Suprapubic skin (tissue), 4 donors: ENCODE results near the gene TMEM175. TPM values are rescaled to one million over a fixed set of nuclear protein-coding genes. Genes with fewer than 3 reads are reported as not detected.
"Not testable (repeated sequence)": the region's sequence is repeated elsewhere in the genome, so short reads cannot be mapped to it uniquely, and the experiment has no call there.

Experiments used
- DNase-seq, 2 donors: peaks; one replicate each; pipeline ENCODE4 v3.0.0-alpha.2; 2019; ENCODE audit warnings: low spot score in 2 of 2
- H3K27ac ChIP-seq: fragments of 200-600 bp; sonication (generic); one replicate; pipeline ENCODE4 v1.5.1; 2019
- H3K27me3 ChIP-seq: fragments of 200-600 bp; sonication (generic); one replicate; pipeline ENCODE4 v1.5.1; 2019
- H3K36me3 ChIP-seq: fragments of 200-600 bp; sonication (generic); one replicate; pipeline ENCODE4 v1.5.1; 2019
- H3K4me1 ChIP-seq: fragments of 200-600 bp; sonication (generic); one replicate; pipeline ENCODE4 v1.5.1; 2019
- H3K4me3 ChIP-seq: fragments of 200-600 bp; sonication (generic); one replicate; pipeline ENCODE4 v1.5.1; 2019; ENCODE audit warnings: mild to moderate bottlenecking
- H3K9me3 ChIP-seq: fragments of 200-600 bp; sonication (generic); one replicate; pipeline ENCODE4 v1.5.1; 2019
- EP300 ChIP-seq: sonication (generic); formaldehyde crosslinking; IDR thresholded peaks from one replicate; pipeline ENCODE4 v1.6.1; 2017; ENCODE audit warnings: antibody characterized with exemption
- POLR2A ChIP-seq, 2 donors: fragments of 450-650 bp; IDR thresholded peaks; one replicate each; pipeline ENCODE4 v1.6.1; 2017; ENCODE audit warnings: antibody characterized with exemption in 2 of 2, mild to moderate bottlenecking in 2 of 2, moderate library complexity in 2 of 2
- POLR2AphosphoS5 ChIP-seq, 3 donors: sonication (generic); formaldehyde crosslinking; IDR thresholded peaks; one replicate each; pipeline ENCODE4 v1.6.1; 2017; ENCODE audit warnings: antibody characterized with exemption in 3 of 3
- WGBS: methylation state at CpG from one replicate; pipeline ENCODE4 v1.1.5; 2018; 5-methylcytosine and 5-hydroxymethylcytosine counted together
- total RNA-seq, 4 donors: library from RNA; depleted of rRNA; stranded (reverse); fragments of >200 nt; gene quantifications; one replicate each; pipeline ENCODE4 v1.1.0, GENCODE V29; 2016
- TF ChIP-seq, protein P1 (sequence below), 2 donors: fragments of 200-600 bp in 1 of 2; fragments of 450-650 bp in 1 of 2; sonication (generic) in 1 of 2; IDR thresholded peaks; one replicate each; pipeline ENCODE4 v1.5.1; 2016 to 2019; ENCODE audit warnings: antibody characterized with exemption in 2 of 2, mild to moderate bottlenecking in 1 of 2, moderate library complexity in 1 of 2

The TMEM175 gene
- total RNA-seq, 4 donors from 2014 or later, result 41.1 to 98.3 (median 65.3) TPM

DNA sequence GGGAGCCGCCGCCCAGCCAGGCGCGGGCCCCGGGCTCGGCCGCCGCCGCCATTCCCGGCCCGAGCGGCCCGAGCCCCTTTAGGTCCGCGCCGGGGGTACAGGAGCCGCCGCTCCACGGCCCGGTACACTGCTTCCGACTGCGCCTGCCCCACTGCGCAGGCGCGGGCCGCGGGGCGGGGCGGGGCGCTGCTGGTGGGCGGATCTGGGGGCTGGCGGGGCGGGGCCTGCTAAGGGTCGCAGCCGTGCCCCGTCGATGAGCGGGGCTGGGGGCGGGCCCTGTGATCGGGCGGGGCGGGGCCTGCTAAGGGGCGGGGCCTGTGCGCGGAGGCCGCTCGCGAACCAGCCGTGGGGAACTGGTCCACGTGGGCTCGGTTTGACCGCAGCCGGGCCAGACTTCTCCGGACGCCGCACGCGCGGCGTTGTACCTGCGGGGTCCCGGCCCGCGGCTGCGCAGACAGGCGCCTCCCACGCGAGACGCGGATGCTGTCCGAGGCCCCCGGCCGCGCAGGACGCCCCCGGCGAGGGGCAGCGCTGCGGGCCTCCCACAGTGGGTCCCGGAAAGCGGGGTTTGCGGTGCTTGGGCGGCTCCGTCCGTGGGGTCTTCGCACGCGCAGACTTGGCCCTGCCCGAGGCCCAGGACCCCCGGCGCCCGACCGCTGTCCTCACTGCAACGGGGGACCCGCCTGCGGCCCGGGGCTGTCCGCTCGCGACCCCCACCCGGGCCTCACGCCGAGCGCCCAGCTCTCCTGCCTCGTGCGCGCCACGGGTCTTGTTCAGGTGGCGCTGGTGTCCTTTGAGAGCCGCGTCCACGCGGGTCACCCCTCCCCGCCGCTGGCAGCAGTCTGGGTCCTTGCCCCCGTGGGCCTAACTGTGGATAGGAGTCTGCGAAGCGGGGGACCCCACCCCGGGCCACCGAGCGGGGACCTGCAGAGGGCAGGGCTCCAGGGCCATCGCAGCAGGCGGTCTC, 41.5 kb downstream of the TMEM175 start, which contains the start of gene DGKQ:
TSS of gene DGKQ (minus strand) at position 139 of the 967 bp plus-strand sequence. CDS start at position 52, 87 bp downstream.
- 64% methylated on average over 37 of the region's 123 CpGs for WGBS
- H3K4me1 ChIP-seq, result peaks cover 35% of the 10 kb centered on the region

GRCh38 chr4:974668-975067, 42.4 kb downstream of the TMEM175 start:
- no peaks in the 10 kb centered on the region for H3K9me3 ChIP-seq
- peaks cover 35% of the 10 kb centered on the region for H3K4me1 ChIP-seq
- H3K27me3 ChIP-seq, result no peaks in the 10 kb centered on the region
- no peak overlapping the region for H3K4me3 ChIP-seq
- TF ChIP-seq, protein P1, sequence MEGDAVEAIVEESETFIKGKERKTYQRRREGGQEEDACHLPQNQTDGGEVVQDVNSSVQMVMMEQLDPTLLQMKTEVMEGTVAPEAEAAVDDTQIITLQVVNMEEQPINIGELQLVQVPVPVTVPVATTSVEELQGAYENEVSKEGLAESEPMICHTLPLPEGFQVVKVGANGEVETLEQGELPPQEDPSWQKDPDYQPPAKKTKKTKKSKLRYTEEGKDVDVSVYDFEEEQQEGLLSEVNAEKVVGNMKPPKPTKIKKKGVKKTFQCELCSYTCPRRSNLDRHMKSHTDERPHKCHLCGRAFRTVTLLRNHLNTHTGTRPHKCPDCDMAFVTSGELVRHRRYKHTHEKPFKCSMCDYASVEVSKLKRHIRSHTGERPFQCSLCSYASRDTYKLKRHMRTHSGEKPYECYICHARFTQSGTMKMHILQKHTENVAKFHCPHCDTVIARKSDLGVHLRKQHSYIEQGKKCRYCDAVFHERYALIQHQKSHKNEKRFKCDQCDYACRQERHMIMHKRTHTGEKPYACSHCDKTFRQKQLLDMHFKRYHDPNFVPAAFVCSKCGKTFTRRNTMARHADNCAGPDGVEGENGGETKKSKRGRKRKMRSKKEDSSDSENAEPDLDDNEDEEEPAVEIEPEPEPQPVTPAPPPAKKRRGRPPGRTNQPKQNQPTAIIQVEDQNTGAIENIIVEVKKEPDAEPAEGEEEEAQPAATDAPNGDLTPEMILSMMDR (IDR thresholded peaks at IDR 0.05), result no peak
- no peak overlapping the region for H3K27ac ChIP-seq
- no peaks in the 10 kb centered on the region for H3K36me3 ChIP-seq
- 78% methylated on average over 7 of the region's 9 CpGs for WGBS
- DNase-seq, result no peak

More for the DNA sequence above, 41.5 kb downstream of the TMEM175 start, which contains the start of gene DGKQ:
- Histone ChIP-seq H3K36me3 (no peaks in the 10 kb centered on the region), H3K27ac (no peak within 1 kb of the TSS), H3K27me3 (no peaks in the 10 kb centered on the region), H3K9me3 (no peaks in the 10 kb centered on the region), H3K4me3 (peak within 1 kb of the TSS; percentile 76)
- TF ChIP-seq EP300, result no peak
- no peak for TF ChIP-seq POLR2A (IDR thresholded peaks at IDR 0.05)
- TF ChIP-seq POLR2AphosphoS5 (IDR thresholded peaks at IDR 0.05), result no peak
- TF ChIP-seq, protein P1 (IDR thresholded peaks at IDR 0.05), result no peak
- peak; percentile 91 to 93 for DNase-seq

DNA sequence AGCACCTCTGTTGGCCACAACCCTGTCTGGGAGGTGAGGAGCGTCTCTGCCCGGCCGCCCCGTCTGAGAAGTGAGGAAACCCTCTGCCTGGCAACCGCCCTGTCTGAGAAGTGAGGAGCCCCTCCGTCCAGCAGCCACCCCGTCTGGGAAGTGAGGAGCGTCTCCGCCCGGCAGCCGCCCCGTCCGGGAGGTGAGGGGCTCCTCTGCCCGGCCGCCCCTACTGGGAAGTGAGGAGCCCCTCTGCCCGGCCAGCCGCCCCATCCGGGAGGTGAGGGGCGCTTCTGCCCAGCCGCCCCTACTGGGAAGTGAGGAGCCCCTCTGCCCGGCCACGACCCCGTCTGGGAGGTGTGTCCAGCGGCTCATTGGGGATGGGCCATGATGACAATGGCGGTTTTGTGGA, 43.8 kb downstream of the TMEM175 start:
- not testable (repeated sequence) for H3K36me3 ChIP-seq, H3K27me3 ChIP-seq, H3K4me3 ChIP-seq, DNase-seq, H3K27ac ChIP-seq, H3K9me3 ChIP-seq
- peaks cover 25% of the 10 kb centered on the region for H3K4me1 ChIP-seq
- WGBS, result 100% methylated on average over 12 of the region's 25 CpGs

GRCh38 chr4:978957-979701, 46.9 kb downstream of the TMEM175 start:
- no peak overlapping the region for H3K27ac ChIP-seq
- TF ChIP-seq POLR2AphosphoS5 (IDR thresholded peaks at IDR 0.05) (no peak), EP300 (no peak), POLR2A (IDR thresholded peaks at IDR 0.05) (no peak)
- TF ChIP-seq, protein P1 (IDR thresholded peaks at IDR 0.05), result no peak

DNA sequence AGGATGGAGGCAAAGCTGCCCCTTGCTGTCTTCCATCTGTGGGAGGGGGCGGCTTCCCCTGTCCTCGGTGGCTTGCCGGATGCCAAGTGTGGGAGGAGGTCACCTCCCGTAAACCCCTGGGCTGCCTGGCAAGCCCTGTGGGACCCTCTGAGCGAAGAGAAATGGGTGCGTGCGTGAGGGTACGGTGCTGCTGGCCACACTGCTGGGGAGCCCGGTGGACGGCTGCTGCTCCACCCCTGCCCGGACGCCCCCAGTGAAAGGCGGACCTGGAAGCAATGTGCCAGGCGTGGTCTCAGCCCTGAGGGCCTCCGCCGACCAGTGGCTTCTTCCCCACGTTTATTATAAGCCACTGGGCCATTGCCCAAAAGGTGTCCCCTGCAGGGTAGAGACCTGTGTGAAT, 50.0 kb downstream of the TMEM175 start:
- TF ChIP-seq POLR2A (IDR thresholded peaks at IDR 0.05) (no peak), POLR2AphosphoS5 (IDR thresholded peaks at IDR 0.05) (no peak), EP300 (no peak)
- TF ChIP-seq, protein P1 (IDR thresholded peaks at IDR 0.05), result no peak
- Histone ChIP-seq H3K27ac (no peak overlapping the region), H3K27me3 (no peaks in the 10 kb centered on the region), H3K4me3 (no peak overlapping the region), H3K4me1 (peaks cover 20% of the 10 kb centered on the region), H3K36me3 (no peaks in the 10 kb centered on the region), H3K9me3 (no peaks in the 10 kb centered on the region)
- 94% methylated on average over 14 of the region's 17 CpGs for WGBS
- no peak for DNase-seq

More at GRCh38 chr4:978957-979701, 46.9 kb downstream of the TMEM175 start:
- H3K9me3 ChIP-seq, result no peaks in the 10 kb centered on the region
- H3K4me1 ChIP-seq, result no peaks in the 10 kb centered on the region
- H3K4me3 ChIP-seq, result no peak overlapping the region
- H3K36me3 ChIP-seq, result no peaks in the 10 kb centered on the region
- 62% methylated on average over 11 of the region's 20 CpGs for WGBS
- H3K27me3 ChIP-seq, result no peaks in the 10 kb centered on the region
- DNase-seq, result no peak
